Forelimb muscle (tissue), 1 donor: Measurements from ENCODE around the gene PRSS50. TPM values are rescaled to one million over a fixed set of nuclear protein-coding genes. Genes with fewer than 3 reads are reported as not detected.
"Not testable (repeated sequence)": the region's sequence is repeated elsewhere in the genome, so short reads cannot be mapped to it uniquely, and the experiment has no call there.

Source experiments
- DNase-seq: peaks from one replicate; pipeline ENCODE4 v3.0.0-alpha.2; 2013; ENCODE audit warnings: low read depth
- polyA plus RNA-seq: library from polyadenylated mRNA; unstranded; fragments of 120-200 nt; gene quantifications from one replicate; pipeline ENCODE4 v1.2.1, GENCODE V29; 2013; ENCODE audit not compliant: insufficient read length

PRSS50 gene
- 0.19 TPM for polyA plus RNA-seq

DNA sequence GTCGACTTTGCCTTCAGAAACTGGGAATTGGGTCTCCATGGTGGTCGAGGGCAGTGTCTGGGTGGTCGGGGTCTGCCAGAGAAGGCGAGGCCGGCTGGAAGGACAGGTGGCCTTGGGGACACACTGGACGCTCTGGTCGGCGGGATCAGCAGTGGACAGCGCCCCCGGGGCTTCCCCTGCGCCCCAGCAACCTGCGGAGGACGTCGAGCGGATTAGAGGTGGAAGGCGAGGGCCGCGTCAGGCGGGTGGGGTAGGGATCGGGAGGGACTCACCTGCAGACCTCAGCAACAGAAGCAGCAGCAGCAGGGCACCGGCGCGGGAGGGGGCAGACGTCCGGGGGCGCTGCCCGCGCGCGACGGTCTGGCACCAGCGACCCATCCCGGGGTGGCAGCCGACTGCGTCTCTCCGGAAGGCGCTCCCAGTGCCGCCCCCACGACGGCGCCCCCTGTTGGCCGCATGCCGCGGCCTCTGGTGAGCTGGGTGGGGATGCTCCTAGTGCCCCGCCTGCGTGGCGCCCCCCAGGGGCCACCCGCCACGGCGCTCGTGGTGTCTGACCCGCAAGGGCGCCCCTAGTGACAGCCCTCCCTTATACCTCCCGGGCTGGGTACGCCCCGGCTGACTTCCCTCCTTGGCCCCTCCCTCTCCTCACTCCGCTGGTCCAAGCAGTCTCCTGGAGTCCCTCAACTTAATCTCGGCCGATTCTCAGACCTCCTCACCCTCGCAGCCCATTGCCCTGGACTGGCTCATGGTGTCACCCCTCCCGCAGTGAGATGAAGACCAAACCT is at the start of gene PRSS50:
PRSS50 (minus strand) TSS at position 423 of the 785 bp plus-strand sequence; CDS start at position 378, 45 bp downstream.
- DNase-seq, result no peak

GRCh38 chr3:46764206-46764605 is 46.5 kb upstream of the PRSS50 start:
- DNase-seq, result no peak

GRCh38 chr3:46763178-46763577 is 45.5 kb upstream of the PRSS50 start:
- no peak for DNase-seq

DNA sequence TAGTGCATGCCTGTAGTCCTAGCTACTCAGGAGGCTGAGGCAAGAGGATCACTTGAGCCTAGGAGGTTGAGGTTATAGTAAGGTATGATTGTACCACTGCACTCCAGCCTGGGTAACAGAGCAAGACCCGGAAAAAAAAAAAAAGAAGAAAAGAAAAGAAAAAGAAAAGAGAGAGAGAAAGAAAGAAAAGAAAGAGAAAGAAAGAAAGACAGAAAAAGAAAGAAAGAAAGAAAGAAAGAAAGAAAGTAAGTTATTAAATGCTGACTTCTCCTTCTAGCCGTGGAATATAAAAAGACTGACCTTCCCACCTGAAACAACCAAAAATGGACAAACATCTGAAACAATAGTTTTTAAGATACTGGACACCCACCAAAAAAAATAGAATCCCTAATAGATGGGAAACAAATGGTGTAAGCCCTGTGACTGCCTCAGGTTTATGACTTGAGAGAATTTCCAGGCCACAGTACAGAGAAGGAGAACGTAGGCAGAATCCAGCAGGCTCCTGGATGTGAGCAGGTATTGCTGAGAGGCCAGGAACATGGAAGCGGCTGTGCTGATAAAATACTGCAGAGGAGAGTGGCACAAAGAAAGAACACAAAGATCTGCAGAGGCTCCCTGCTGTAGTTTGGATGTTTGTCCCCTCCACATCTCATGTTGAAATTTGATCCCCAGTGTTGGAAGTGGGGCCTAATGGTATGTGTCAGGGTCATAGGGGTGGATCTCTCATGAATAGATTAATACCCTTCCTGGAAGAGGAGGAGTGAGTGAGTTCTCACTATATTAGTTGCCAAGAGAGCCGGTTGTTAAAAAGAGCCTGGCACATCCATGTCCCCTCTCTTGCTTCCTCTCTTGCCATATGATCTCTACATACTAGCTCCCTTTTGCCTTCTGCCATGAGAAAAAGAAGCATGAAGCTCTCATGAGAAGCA is 41.8 kb upstream of the PRSS50 start:
- no peak for DNase-seq

DNA sequence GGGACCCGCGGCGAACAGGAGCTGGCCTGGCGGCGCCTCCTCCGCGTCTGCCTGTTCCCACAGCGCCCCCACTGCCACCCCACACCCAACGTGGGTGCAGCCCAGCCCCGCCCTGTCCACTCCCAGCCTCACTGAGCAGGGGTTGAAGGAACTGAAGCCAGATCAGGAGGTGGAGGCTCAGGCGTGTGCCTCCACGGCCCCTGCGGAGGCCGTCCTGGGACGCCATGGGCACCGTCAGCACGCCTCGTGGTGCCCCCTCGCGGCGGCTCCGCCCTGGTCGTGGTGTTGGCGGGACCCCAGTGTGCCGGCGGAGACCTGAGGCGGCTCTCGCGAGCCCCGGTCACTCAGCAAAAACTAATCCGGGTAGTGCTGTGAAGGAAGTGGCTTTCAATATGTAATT is 39.0 kb upstream of the PRSS50 start:
- DNase-seq, result no peak

- DNase-seq, result no peak
These were observed 38.0 kb upstream of the PRSS50 start for GRCh38 chr3:46755646-46756045.

- not testable (repeated sequence) for DNase-seq
These were observed 35.5 kb upstream of the PRSS50 start for GRCh38 chr3:46753127-46753526.

DNA sequence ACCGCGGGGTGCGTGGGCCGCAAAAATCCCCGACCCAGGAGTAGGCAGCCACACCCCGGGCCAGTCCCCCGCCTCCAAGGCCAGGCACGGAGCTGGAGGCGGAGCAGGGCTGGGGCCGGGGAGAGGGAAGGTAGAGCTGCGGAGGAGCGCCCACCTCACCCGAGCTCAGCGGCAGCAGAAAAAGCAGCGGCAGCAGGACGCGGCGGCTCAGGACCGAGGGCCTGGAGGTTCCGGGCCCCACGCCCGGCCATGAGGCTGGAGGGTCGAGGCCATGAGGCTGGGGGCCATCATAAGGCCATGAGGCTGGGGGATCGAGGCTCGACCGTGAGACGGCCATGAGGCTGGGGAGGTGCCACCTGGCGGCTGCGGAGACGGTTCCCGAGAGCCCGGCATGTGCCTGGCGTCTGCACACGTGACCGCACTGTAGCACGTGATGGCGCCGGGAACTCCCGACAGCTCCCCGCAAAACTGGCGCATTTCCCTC is 32.9 kb upstream of the PRSS50 start:
- DNase-seq, result no peak

DNA sequence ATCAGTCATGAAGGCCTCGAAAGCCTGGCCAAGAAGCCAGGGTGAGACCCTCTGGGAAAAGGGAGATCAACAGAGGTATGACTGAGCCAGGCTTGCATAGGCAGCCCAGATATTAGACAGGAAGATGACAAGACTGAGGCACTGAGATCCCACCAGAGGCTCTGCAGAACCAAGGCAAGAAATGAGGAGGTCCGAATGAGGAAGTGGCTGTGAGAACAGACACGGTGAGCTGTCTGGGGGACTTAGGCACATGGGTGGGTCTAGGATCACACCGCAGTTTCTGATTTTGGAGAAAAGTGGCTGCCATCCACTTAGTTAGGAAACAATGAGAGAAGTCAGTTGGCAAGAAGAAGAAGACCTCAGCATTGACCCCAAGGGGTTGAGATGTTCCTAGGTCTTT is 31.5 kb upstream of the PRSS50 start:
- DNase-seq, result no peak

GRCh38 chr3:46748170-46748569 is 30.5 kb upstream of the PRSS50 start:
- no peak for DNase-seq

GRCh38 chr3:46746711-46747110 is 29.0 kb upstream of the PRSS50 start:
- DNase-seq, result no peak

GRCh38 chr3:46742992-46743585 is 25.4 kb upstream of the PRSS50 start:
- DNase-seq, result no peak

- DNase-seq, result not testable (repeated sequence)
These were observed 21.9 kb upstream of the PRSS50 start for GRCh38 chr3:46739565-46739964.

- no peak for DNase-seq
These were observed 19.7 kb upstream of the PRSS50 start for GRCh38 chr3:46737329-46737731.

GRCh38 chr3:46736006-46736872 is 18.6 kb upstream of the PRSS50 start:
- DNase-seq, result no peak

DNA sequence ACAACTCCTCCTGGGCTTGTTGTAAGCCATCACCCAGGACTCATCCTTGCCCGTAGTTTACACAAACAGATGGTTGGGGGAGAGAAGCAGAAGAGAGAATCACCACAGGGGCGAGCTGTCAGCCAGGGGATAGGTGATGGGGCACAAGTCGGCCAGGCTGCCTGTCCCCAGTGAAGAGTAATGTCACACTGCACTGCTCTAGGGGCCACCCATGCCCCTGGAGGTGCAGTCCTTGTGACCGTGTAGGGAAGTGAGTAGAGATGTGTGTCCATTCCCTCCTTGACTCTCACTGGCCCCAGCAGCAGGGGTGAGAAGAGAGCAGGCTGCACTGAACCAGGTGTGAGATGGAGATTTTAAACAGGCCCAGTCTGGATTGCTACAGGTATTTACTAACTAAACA is 17.1 kb upstream of the PRSS50 start:
- no peak for DNase-seq

DNA sequence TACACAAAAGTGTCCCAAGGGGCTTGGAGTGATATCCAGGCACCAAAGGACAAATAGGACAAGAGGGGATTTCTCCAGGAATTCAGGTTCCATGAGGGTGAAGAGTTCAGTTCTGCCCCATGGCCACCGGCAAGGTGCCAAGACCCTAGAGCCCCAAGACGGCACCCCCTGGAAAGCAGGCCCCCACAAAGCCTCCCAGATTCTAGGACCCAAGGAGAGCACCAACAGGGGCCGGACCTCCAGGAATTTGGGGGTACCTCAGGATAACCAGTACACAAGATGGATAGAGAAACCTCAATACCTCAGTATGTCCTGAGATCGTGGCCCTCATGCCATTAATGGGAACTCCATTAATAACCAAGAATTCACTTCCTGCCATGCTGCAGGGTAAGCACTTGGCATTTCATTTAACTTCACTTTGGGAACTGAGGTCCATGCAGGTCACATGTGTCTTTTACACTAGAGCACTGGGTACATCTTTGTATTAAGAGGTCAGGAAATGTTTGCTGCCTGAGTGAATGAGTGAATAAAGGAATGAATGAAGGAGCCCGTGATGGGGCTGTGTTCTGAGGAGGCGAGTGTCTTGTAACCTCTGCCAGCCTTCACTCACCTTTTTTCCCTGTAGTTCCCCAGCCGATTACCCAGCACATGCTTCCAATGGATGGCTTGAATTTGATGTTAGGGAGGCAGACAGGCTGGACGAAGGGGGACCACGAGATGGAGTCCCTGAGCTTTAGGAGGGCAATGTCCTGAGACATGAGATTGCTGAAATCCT is 15.5 kb upstream of the PRSS50 start:
- DNase-seq, result no peak

DNA sequence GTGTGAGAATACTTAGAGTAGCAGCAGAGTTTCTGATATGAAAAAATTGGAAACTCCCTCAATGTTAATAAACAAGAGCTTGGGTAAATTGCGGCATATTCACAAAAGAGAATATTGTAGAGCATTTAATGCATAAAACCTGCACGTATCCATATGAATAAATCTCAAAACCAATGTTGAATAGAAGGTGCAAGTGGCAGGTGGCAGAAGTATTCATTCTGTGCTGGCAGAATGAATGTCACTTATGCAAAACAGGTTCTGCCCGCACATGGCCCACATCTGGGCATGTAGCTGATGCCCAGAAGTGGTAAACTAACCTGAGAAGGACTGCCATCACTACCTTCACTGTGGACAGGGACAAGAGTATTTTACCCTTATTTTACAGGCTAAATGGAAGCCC is 14.1 kb upstream of the PRSS50 start:
- no peak for DNase-seq

- no peak for DNase-seq
These were observed 13.2 kb upstream of the PRSS50 start for GRCh38 chr3:46730819-46731218.

- DNase-seq, result no peak
These were observed 11.4 kb upstream of the PRSS50 start for GRCh38 chr3:46729038-46729437.
